Non-pigmented ciliary epithelial cell (primary cell): ENCODE results near the gene SMARCA4.

Source experiments
- DNase-seq: peaks from one replicate; pipeline ENCODE4 v3.0.0-alpha.2; 2010; ENCODE audit warnings: low read depth

SMARCA4 gene

DNA sequence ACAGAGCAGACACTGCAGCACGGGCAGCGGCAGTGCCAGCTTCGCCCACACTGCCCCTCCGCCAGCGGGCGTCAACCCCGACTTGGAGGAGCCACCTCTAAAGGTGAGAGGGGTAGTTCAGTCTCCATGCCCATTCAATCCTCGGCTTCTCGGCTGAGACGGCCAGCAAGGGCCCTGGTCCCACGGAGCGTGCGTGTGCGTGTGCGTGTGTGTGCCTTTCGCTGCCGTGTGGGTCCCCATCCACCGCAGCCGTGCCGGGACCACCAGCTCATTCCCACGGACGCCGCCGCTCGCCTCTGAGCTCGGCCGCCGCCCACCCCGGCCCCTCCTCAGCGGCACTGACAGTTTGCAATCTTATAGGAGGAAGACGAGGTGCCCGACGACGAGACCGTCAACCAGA is 72.9 kb downstream of the SMARCA4 start:
- no peak for DNase-seq

DNA sequence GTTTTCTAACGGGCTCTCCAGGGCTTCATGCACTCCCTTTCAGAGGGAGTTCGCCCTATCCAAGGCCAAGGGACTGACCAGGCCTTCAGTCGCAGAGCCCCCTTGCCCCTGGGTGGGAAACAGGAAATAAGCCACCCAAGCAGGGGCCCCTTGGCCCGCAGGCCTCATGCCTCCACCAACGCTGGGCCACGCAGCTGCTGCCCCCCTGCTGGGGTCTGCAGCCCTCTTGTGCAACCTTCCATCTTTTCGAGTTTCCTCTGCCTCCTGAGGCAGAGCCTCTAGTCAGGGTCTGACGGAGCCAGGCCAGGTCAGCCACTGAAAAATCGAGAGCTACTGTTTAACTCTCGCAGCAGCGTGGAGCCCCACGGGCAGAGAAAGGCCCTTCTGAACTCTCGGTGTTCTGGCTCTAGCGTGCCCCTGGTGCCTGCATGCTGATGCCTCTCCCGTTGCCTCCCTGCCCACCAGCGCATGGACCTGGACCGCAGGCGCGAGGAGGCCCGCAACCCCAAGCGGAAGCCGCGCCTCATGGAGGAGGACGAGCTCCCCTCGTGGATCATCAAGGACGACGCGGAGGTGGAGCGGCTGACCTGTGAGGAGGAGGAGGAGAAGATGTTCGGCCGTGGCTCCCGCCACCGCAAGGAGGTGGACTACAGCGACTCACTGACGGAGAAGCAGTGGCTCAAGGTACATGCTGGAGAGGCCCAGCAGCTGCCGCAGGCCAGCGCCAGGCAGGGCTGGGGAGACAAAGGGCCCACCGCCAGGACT is 73.8 kb downstream of the SMARCA4 start:
- no peak for DNase-seq

DNA sequence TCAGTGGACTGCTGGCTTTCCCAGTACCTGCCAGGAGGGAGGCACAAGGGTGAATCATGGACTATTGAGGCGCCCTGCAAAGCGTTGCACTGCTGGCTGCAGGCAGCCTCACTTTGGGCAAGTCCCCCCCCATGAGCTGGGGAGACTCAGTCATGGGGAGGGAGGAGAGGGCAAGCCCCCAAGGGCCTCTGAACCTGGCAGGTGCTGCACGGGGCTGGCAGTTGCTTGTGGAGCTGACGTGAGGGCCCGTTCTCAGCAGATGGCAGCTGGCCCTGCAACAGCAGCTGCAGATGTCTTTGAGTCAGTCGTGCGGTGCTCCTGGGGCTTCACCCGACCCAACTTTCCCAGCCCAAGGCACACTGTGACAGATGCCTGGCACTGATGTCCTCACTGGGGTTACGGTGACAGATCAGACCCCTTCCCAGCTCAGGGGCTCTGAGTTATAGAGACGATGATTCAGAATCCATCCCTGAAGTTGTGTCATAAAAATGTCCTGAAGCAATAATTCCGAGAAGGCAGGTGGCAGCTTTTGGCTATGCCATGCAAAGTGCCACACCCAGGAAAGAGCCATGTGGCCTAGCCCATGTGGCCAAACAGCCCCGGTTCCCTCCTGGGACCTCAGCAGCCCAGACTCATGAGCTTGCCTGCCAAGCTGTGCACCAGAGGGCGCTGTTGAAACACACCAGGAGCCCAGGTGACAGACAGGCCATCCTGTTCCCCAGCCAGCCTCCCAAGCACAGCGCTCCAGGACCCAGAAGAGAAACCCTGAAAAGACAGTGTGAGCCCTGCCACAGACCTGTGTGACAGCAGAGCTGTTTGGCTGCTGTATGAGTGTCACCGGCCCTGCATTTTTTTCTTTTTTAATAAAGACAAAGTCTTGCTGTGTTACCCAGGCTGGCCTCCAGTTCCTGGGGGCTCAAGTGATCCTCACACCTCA is 74.9 kb downstream of the SMARCA4 start:
- peak; percentile 46 for DNase-seq

- no peak for DNase-seq
These were observed 77.7 kb downstream of the SMARCA4 start for GRCh38 chr19:11038511-11038910.

DNA sequence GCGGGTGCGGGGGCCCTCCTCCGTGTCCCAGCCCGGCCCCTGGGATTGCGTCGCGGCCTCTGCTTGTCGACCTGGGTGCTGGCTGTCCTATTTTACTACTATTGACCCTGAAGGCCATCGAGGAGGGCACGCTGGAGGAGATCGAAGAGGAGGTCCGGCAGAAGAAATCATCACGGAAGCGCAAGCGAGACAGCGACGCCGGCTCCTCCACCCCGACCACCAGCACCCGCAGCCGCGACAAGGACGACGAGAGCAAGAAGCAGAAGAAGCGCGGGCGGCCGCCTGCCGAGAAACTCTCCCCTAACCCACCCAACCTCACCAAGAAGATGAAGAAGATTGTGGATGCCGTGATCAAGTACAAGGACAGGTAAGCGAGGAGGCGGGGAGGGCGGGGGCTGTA is 80.4 kb downstream of the SMARCA4 start:
- no peak for DNase-seq

- no peak for DNase-seq
These were observed 81.3 kb downstream of the SMARCA4 start for GRCh38 chr19:11041966-11042627.

DNA sequence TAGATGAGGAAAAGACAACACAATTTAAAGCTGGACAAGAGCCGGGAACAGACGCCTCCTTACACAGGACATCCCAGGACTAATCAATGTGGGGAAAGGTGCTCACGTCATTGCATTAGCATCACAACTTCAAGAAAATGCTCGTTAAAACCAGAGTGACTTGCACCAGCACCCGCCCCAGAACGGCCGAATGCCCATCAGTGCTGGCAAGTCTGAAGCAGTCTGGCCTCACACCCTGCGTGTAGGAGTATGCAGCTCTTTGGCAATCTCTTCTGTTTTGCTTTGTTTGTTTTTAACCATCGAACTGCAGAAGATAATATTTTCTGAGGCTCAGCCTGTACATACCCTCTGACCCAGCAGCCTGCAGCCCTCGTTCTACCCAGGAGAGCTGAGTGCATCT is 83.6 kb downstream of the SMARCA4 start:
- no peak for DNase-seq

DNA sequence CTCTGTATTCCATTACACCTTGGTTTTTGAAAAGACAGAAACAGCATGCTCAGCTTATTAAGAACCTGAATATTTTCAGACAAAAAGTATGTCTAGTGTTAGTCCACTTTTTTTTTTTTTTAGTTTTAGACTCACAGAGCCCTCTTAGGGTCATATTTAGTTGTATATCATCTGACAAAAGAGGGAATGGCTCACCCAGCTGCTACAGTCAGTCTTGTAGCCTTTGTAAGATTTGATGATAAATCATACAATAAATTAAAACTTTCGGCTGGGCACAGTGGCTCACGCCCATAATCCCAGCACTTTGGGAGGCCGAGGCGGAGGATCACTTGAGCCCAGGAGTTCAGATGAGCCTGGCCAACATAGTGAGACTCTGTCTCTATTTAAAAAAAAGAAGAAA is 84.7 kb downstream of the SMARCA4 start:
- DNase-seq = no peak

DNA sequence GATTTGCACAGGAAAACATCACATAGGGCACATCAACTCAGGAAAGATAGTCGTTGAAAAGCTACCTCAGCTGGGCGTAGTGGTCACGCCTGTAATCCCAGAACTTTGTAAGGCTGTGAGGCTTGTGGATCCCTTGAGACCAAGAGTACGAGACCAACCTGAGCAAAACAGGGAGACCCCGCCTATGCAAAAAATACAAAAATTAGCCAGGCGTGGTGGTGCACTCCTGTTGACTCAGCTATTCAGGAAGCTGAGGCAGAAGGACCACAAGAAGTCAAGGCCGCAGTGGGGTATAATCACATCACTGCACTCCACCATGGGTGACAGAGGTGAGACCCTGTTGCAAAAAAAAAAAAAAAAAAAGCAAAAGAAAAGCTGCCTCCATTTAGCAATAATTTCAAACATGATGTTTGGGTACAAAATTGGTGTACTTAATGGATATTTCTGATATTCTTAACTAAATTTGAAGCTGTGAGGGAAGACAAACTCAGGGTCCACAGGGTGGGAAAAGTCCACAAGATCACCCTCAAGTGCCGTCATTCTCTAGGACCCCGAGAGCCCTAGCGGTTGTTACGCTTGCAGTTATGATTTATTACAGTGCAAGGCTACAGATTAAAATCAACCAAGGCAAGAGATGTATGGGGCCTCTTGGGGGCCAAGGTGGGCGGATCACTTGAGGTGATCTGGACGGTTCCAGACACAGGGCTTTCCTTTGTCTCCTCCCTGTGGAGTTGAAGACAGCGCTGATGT is 86.0 kb downstream of the SMARCA4 start:
- no peak for DNase-seq

DNA sequence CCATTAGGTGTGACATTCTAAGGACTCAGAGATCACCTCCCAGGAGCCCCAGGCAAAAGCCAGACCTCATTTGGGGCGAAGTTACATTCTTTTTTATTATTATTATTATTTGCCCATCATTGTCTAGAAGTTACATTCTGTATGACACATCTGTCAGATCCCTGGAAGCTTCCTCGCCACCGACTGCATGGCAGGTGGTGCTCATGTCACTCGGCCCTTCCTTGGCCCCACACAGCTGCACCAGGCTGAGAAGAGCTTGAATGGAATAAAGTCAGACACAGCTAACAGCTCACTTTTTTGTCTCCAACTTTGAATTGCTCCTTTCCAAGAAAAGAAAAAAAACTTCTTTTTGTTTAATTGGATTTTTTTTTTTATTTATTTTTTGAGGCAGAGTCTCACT is 87.0 kb downstream of the SMARCA4 start:
- no peak for DNase-seq

DNA sequence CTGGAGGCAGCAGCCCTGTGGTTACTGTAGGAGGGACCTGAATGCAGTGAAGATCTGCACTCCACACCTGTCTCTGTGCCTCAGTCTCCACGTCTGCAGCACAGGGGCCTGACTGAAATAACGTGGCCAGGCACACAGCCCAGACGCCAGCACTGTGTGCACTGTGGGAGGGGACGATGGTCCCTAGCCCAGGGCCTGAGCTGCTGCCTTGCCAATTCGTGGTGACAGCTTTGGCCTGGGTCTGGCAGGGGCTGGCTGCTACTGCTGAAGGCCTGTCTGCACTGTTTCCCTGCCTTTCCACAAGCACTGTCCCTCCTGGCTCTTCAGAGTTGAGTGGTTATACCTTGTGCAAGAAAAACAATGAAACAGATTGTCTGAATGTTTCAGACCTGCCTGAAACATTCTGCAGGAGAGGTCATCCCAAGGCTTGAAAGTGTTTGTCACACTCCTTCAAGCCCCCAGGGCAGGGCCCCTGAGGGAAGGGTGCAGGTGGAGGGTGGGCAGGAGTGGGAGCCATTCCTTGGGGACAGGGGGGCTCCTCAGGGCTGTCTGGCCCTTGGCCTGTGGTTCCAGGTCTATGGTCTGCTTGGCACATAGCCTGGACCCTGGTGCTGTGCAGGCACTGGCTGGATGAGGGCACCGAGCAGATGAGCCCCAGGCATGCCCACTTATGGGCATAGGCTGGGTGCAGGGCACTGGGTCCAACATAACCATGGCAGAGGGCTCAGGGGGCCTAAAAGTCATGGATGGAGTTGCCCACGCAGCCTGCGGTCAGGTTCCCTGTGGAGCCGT is 89.7 kb downstream of the SMARCA4 start:
- no peak for DNase-seq

DNA sequence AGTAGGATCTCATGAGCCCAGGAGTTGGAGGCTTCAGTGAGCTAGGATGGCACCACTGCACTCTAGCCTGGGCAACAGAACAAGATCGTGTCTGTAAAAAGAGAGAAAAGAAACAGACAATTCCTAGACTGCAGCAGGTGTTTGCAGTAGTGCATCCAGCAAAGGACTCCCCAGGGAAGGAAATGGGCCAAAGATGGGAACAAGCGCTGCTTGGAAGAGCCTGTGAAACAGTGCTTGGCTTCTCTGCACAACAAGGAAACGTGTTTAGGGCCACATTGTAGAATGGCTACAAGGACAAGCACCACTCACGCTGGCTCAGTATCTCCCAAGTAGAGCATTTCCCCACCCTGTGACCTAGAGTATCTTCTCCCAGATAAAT is 93.0 kb downstream of the SMARCA4 start:
- DNase-seq = no peak

GRCh38 chr19:11054200-11054599 is 93.4 kb downstream of the SMARCA4 start:
- no peak for DNase-seq

DNA sequence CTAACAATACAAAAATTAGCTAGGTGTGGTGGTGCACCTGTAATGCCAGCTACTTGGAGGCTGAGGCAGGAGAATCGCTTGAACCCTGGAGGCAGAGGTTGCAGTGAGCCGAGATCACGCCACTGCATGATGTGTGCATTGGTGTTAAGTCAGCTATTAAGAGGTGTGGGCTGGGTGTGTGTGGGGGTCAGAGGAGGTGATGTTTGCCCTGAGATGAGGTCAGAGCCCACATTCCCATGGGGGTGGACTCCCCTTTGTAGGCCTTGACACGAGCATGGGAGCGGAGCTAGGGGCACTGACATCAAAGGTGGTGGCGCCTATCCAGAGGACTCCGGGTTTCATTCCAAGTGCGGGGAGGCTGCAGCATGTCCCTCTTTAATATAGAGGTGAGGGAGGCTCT is 93.8 kb downstream of the SMARCA4 start:
- DNase-seq = no peak

DNA sequence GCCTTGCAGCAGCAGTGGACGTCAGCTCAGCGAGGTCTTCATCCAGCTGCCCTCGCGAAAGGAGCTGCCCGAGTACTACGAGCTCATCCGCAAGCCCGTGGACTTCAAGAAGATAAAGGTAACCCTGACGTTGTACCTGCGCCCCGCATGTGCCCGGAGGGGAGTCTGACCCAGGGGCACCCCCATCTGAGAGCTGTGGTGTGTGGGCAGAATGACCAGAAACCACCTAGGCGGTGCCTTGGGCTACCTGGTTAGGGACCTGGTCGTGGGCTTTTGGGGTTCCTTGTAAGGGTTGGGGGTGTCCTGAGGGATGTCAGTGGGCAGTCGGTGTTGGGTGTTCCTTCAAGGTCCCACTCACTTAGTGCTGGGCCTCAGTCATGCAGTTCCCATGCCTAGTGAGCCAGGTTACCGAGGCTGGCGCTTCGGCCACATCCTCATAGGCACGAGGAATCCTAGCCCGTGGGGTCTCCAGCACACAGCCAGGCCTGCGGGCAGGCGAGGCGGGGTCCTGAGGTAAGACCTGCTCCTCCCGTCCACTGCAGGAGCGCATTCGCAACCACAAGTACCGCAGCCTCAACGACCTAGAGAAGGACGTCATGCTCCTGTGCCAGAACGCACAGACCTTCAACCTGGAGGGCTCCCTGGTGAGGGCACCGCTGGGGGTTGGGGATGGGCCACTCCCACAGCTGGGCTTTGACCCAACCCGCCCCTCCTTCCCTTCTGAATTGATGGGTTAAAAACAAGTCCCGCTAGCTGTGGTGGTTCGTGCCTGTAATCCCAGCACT is 97.6 kb downstream of the SMARCA4 start:
- DNase-seq = no peak

DNA sequence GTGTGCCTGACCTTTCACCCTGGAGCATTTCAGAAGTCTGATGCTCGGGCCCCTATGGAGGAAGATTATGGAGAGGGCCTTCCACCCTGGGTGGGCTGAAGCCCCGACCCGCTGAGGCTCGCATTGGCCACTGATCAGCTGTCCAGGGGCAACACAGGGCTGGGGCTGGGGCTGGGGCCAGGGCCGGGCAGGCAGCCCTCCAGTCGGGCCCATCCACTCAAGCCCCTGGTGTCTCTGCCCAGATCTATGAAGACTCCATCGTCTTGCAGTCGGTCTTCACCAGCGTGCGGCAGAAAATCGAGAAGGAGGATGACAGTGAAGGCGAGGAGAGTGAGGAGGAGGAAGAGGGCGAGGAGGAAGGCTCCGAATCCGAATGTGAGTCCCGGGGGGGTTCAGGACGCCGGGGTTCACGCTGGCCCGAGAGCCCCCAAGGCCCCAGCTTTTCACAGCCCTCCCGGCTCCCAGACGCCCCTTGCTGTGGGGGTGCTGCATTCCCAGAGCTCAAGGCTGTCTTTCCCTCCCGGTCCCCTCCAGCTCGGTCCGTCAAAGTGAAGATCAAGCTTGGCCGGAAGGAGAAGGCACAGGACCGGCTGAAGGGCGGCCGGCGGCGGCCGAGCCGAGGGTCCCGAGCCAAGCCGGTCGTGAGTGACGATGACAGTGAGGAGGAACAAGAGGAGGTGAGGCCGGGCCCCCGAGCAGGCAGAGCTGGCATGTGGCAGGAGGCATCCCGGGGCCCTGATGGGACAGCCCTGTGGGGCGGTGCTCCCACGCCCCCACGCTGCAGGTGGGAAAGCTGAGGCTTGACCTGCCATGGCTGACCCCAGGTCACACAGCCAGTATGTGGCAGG is 98.9 kb downstream of the SMARCA4 start:
- DNase-seq = no peak

DNA sequence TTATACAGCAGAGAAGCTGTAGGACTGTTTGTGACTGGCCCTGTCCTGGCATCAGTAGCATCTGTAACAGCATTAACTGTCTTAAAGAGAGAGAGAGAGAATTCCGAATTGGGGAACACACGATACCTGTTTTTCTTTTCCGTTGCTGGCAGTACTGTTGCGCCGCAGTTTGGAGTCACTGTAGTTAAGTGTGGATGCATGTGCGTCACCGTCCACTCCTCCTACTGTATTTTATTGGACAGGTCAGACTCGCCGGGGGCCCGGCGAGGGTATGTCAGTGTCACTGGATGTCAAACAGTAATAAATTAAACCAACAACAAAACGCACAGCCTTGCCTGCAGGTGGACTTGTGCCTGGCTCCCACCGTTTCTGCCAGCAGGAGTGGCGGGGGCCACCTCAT is 101.1 kb downstream of the SMARCA4 start:
- no peak for DNase-seq

- no peak for DNase-seq
These were observed 102.6 kb downstream of the SMARCA4 start for GRCh38 chr19:11063434-11063833.

DNA sequence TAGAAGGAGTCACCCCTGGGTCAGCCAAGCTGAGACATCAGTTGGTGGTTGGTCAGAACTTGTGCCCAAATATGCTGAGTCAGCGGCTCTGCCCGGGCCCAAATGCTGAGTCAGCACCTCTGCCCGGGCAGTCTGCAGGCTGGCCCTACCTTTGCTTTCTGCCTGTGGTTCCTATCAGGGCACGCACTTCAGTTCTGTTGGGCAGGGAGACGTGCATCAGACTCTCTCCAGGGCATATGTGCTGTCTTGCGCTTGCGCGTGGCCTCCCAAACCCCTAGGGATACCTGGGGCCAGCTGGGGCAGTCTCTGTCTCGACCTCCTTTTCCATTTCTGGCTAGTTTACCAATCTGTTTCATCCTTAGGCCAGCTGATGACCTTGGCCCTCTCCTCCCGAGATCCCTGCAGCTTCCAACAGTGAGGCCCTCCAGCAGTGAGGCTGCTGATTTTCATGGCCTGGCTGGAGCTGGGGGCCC is 104.0 kb downstream of the SMARCA4 start:
- no peak for DNase-seq
